Activated T-helper 1 cell treated with Interleukin-2 at 50 U/mL for 16 hours (primary cell): ENCODE measurements around the gene B4GALT6.
A peak's percentile ranks its signal among the peaks of the same experiment; 100 is the strongest.

Source experiments
- DNase-seq: peaks from one replicate; pipeline ENCODE4 v3.0.0-alpha.2; 2020; ENCODE audit warnings: low read depth

B4GALT6 gene

GRCh38 chr18:31688606-31689005 is 4.2 kb upstream of the B4GALT6 start:
- DNase-seq, result no peak

- DNase-seq, result no peak
These were observed 2.9 kb upstream of the B4GALT6 start for GRCh38 chr18:31686986-31687928.

DNA sequence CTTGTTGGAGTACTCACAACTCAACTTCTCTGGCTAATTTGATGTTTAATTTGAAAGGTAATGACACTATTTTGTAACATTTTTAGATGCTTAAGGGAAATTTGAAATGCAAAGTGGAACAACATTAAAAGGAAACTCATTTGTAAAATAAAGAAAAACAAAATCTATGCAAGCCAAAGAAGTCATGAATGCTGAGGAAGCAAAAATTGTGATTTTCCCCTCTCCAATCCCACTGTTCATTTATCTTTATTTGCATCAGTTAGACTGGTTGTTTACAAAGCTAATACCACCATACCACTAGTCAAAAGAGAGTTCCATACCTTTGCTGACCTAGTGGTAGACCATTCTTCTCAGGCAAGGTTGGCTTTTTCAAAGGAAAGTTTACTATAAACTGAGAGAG is 2.2 kb upstream of the B4GALT6 start:
- no peak for DNase-seq

- DNase-seq, result peak; percentile 1
These were observed 1.0 kb upstream of the B4GALT6 start for GRCh38 chr18:31685097-31686082.

GRCh38 chr18:31683968-31684278 is 458 bp downstream of the B4GALT6 start:
- DNase-seq, result no peak

DNA sequence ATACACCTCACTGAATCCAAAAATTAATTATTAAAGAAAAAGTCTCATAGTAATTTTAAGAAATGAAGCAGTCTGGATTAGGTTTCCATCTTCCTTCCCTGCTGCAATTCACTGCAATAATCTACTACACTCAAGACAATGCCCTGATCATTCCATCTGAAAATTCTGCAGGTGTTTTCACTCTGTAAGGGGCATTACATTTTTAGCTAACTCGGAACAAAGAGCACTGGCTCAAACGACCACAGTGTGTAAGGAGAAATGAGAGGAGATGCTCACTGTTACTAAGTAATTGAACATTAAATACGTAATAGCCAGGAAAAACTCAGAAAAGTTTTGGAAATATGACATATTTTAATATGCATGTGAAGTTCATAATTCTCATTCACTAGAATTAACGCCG is 1.3 kb downstream of the B4GALT6 start:
- DNase-seq, result no peak

DNA sequence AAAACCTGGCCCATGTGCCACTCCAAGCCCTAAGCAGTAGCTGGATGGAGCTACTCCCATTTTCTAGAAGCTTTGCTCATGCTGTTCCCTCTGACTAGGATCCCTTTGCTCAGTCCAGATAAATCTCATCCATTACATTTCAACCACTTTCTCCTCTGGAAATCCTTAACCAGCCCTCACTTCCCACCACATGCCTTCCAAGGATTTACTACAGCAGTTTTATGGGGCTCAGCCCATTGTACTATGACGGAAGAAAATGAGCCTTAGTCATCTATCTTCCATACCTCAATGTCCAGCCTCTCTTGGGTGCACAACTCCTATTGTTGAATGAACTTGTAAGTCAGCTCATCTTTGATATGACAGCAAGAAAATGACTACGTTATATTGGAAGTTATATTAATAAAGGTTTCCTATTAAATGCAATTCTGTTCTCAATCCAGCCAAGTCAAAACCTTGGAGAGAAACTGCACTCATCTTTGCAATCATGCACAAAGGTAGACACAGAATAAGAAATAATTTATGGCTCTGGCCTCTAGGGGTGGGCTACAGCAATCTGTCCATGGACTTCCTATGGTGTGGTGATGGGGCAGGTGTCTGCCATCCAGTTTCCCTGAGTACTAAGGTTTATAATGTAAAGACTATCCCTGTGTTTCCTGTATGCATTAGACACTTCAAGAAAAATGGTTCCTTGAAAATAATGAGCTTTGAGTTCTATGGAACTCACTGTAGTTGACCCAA is 3.4 kb downstream of the B4GALT6 start:
- no peak for DNase-seq

DNA sequence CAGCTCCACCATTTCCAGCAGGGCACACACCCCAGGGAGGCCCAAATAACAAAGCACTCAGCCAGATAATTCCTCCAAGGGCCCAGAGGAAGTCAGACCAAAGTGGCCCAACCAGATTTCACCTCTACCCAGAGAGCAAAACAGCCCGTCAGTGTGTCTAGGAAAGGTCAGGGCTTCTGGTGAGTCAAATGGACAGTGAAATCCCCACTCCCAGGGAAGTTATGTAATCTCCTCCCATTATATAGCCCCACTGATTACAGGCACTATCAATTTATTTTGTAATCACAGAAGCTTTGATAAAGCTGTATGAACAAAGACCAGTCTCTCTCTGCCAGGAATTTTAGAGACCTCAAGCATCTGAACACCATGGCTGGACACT is 4.0 kb downstream of the B4GALT6 start:
- DNase-seq, result no peak

DNA sequence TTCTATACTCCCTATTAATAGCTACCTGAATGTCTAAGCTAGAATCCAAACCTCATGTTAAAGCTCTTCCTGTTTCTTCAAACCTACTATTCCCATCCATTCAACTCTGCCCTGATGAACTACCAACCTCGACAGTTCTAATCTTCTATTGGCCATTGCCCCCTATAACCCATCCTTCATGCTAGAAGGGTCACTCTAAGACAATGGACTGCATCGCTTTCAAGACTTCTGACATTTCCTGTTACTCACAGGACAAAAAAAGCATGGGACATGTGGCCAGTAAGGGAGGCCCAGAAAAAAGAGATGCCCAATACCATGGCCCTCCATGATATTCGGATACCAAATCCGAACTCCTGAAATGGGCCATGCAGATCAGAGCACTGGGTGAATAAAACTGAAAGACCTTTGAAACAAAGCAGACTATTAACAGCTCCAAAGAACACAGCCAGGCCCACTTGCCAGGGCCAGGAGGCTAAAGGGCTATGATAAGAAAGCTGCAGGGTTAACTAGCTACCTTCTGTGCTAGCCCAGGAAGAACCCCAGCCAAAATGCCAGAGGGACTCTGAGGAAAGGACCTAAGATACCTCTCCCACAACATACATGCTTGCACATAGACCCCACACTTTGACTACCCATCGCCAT is 4.5 kb downstream of the B4GALT6 start:
- DNase-seq, result no peak

DNA sequence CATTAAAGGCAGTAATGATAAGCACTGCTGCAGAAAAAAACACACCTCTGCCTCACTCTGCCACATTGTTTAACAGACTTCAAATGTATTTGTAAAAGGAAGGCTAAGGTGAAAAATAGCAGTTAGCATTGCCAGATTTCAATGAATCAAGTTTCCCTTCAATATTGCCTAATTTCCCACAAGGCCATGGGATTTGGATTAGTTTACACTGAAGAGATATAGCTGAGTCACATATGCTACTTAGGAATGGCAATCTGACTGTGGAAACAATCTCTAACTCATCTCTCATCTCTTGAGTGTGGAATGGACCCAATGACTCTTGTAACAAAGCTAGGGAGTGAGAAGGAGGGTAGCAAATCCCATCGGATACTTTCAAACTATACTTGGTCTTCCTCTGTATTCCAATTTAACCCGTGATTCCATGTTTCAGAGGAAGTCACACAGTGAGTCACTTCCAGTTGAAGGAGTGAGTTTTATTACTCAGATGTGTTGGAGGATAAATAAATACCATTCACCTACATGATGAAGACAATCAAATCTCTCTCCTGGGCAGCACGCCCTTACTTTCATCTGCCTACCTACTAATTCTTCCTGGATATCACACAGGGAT is 5.1 kb downstream of the B4GALT6 start:
- no peak for DNase-seq

DNA sequence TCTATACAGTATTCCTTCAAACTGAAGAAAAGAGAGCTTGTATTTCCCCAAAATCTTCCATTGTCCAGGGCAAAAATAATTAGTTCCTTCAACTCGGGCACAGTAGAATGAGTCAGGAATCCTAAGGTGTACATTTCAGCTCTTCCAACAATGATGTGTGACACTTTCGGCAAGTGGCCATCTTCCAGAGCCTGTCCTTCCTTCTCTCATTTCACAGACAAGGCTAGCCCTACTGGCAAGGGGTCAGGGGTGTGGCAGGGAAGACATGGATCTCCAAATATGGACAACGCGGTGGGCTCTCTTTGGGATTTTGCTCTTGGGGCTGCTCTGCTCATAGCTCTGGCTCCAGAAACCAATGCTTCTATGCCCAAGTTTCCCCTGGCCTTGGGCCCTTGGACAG is 6.0 kb downstream of the B4GALT6 start:
- DNase-seq, result no peak

DNA sequence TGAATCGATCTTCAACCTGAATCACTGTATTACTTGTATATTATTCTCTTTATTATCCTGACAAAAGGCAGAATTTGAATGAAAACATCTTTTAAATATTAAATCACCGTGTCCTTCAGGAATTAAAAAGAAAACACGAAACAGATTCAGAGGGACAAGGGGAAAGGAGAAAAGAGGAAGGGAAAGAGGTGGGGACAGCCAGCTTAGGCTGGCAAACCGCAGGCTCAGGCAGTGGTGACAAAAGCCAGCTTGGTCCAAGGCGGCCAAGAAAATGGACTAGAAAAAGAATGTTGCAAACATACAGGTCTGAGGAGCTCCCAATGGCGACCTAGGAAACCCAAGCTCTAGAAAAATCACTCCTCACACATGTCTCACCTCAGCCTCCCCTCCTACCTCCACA is 6.8 kb downstream of the B4GALT6 start:
- no peak for DNase-seq

GRCh38 chr18:31675404-31675803 is 9.0 kb downstream of the B4GALT6 start:
- DNase-seq, result no peak

- DNase-seq, result no peak
These were observed 11.7 kb downstream of the B4GALT6 start for GRCh38 chr18:31672628-31673135.

GRCh38 chr18:31671951-31672350 is 12.4 kb downstream of the B4GALT6 start:
- DNase-seq, result no peak

- DNase-seq, result no peak
These were observed 14.8 kb downstream of the B4GALT6 start for GRCh38 chr18:31669541-31669940.

GRCh38 chr18:31667185-31667584 is 17.2 kb downstream of the B4GALT6 start:
- DNase-seq, result no peak

- DNase-seq, result no peak
These were observed 18.3 kb downstream of the B4GALT6 start for GRCh38 chr18:31666055-31666454.

DNA sequence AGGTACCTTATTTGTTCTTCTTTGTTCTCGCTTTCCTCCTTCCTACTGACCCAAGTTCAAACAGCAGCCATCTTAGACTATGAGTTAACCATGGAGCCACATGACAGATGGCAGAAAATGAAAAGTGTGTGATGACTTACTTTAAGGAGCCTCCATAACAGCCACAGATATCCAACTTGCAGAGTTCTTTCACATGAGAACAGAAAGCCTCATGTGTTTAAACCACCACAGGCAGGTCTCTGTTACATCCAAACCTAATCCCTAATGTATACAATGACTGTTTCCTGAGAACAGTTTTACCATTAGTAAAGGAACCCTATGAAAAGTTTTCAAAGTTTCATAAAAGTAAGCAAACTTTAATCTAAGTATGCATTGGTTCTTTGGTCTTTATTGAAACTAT is 20.3 kb downstream of the B4GALT6 start:
- no peak for DNase-seq

GRCh38 chr18:31661965-31662364 is 22.4 kb downstream of the B4GALT6 start:
- DNase-seq, result no peak

GRCh38 chr18:31660763-31661162 is 23.6 kb downstream of the B4GALT6 start:
- no peak for DNase-seq
